K562 (cell line): ENCODE measurements around the gene ARHGAP4. TPM values are rescaled to one million over a fixed set of nuclear protein-coding genes. Genes with fewer than 3 reads are reported as not detected.

ENCODE experiments used
- EHMT2 ChIP-seq: fragments of 450-650 bp; IDR thresholded peaks from 2 replicates; pipeline ENCODE4 v1.6.1; 2018; ENCODE audit warnings: antibody characterized with exemption
- ETV1 ChIP-seq: fragments of 450-650 bp; conservative IDR thresholded peaks from 2 replicates; pipeline ENCODE4 v1.6.1; 2016; ENCODE audit warnings: missing genetic modification characterization, control low read depth, low read depth, missing compliant biosample characterization
- HMGN3 ChIP-seq: IDR thresholded peaks from 2 replicates; pipeline ENCODE4 v1.6.1; 2011; ENCODE audit warnings: borderline replicate concordance, low read depth, mild to moderate bottlenecking, mixed read lengths, low read length; ENCODE audit not compliant: insufficient read length; ENCODE audit errors: extremely low read depth
- KDM5B ChIP-seq: fragments of 200-600 bp; sonication (generic); IDR thresholded peaks from 2 replicates; pipeline ENCODE4 v1.6.1; 2012; ENCODE audit warnings: low read depth, mild to moderate bottlenecking, moderate library complexity, low read length, control low read depth, inconsistent platforms; ENCODE audit not compliant: insufficient replicate concordance
- KLF1 ChIP-seq: fragments of 450-650 bp; IDR thresholded peaks from 2 replicates; pipeline ENCODE4 v1.6.1; 2016; ENCODE audit warnings: missing genetic modification characterization, missing compliant biosample characterization
- PHB2 ChIP-seq: fragments of 450-650 bp; IDR thresholded peaks from 2 replicates; pipeline ENCODE4 v1.6.1; 2017; ENCODE audit warnings: low read depth
- SREBF2 ChIP-seq: sonication (generic); formaldehyde crosslinking; IDR thresholded peaks from 2 replicates; pipeline ENCODE4 v1.4.0; 2020; ENCODE audit warnings: mild to moderate bottlenecking, missing genetic modification reagents
- TCF7 ChIP-seq: sonication (generic); IDR thresholded peaks from 2 replicates; pipeline ENCODE4 v1.6.1; 2016; ENCODE audit warnings: antibody characterized with exemption, borderline replicate concordance
- ZNF41 ChIP-seq: fragments of 250-450 bp; sonication (Bioruptor Pico); conservative IDR thresholded peaks from 2 replicates; pipeline ENCODE4 v1.4.0; 2020; ENCODE audit warnings: mild to moderate bottlenecking
- polyA plus RNA-seq, 8 experiments: library from polyadenylated mRNA; depleted of rRNA in 4 of 8; stranded (reverse) in 5 of 8; unstranded in 3 of 8; fragments of >200 nt; fragmentation: Nextera tagmentation in 2 of 8; fragmentation: Illumina TruSeq in 1 of 8; extraction: Ambion mirVana in 2 of 8; extraction: Trizol in 1 of 8; gene quantifications; 2 replicates each; pipeline versions ENCODE4 v1.2.1 to v1.2.3, GENCODE V29; 2011 to 2014; ENCODE audit warnings: inconsistent platforms in 1 of 8, missing spikeins in 1 of 8
- total RNA-seq, 7 experiments: library from RNA; depleted of rRNA in 6 of 7; stranded (reverse); fragments of >200 nt in 6 of 7; fragmentation: Illumina TruSeq in 2 of 7; extraction: Trizol in 2 of 7; gene quantifications; 2 replicates each; pipeline versions ENCODE4 v1.2.1 to v1.2.3, GENCODE V29; 2011 to 2021; ENCODE audit warnings: low replicate concordance in 1 of 7
- TF ChIP-seq, protein P1 (sequence below): sonication (generic); formaldehyde crosslinking; IDR thresholded peaks from 2 replicates; pipeline ENCODE4 v1.8.0; 2022; ENCODE audit warnings: missing genetic modification reagents, mild to moderate bottlenecking, moderate library complexity, borderline replicate concordance
- TF ChIP-seq, protein P2 (sequence below), 2 experiments: fragments of 150-350 bp in 1 of 2; IDR thresholded peaks; 2 replicates each; pipeline ENCODE4 v1.6.1; 2012 to 2016; ENCODE audit warnings: low read depth in 2 of 2, low read length in 2 of 2, mild to moderate bottlenecking in 1 of 2, moderate library complexity in 1 of 2
- TF ChIP-seq, protein P3 (sequence below): fragments of 450-650 bp; IDR thresholded peaks from 2 replicates; pipeline ENCODE4 v1.6.1; 2018; ENCODE audit not compliant: partially characterized antibody
- TF ChIP-seq, protein P4 (sequence below): sonication (generic); formaldehyde crosslinking; IDR thresholded peaks from 2 replicates; pipeline ENCODE4 v1.8.0; 2022; ENCODE audit warnings: mild to moderate bottlenecking, missing genetic modification reagents

The ARHGAP4 gene
- total and polyA plus RNA-seq, 9 of the 15 experiments (the other 6 are each of a cell fraction or from before 2014, with no cell fraction given): 0.30 to 81.8 (median 13.5) TPM

DNA sequence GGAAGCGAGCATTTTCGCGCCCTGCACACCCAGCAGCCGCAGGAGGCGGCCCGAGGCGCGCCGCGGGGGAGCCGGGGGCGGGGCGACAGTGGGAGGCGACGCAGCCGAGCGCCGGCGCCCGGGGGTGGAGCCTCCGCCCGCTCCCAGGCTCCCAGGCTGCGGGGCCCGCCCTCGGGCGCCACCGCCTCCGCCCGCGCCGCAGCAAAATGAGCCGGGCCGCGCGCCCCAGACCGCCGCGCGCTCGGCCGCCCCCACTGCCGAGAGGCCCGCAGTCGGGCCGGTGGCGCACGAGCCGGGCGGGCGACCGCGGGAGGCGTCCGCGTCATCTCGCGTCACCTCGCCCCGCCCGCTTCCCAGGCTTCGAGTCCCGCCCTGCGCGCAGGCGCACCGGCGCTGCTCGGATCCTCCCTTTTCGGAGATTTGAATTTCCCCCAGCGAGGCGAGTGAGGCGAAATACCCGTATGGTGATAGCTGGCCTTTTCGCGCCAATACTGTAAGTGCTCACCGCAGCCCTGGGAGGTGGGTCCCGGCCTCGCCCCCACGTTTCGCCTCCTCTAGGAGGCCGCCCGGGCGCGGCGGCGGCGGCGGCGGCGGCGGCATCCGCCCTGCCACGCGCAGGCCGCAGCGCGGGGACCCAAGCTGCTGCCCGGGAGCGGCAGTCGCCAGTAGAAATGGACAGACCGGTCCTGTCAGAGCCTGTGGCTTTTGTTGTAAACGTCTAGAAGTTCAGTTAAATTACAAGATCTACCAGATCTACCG is 46.5 kb upstream of the ARHGAP4 start, which contains the start of gene TMEM187 (continued):
- TF ChIP-seq, protein P1, sequence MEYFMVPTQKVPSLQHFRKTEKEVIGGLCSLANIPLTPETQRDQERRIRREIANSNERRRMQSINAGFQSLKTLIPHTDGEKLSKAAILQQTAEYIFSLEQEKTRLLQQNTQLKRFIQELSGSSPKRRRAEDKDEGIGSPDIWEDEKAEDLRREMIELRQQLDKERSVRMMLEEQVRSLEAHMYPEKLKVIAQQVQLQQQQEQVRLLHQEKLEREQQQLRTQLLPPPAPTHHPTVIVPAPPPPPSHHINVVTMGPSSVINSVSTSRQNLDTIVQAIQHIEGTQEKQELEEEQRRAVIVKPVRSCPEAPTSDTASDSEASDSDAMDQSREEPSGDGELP (CRISPR knock-in tag): no peak
- TF ChIP-seq KDM5B (peak; percentile 40), TCF7 (no peak), HMGN3 (peak; percentile 37), SREBF2 (CRISPR knock-in tag) (no peak), ETV1 (tag) (no peak), EHMT2 (no peak), PHB2 (no peak), ZNF41 (CRISPR knock-in tag) (no peak), KLF1 (tag) (peak; percentile 31; the same call in 1 of the 2 replicates)
- TF ChIP-seq, protein P2, sequence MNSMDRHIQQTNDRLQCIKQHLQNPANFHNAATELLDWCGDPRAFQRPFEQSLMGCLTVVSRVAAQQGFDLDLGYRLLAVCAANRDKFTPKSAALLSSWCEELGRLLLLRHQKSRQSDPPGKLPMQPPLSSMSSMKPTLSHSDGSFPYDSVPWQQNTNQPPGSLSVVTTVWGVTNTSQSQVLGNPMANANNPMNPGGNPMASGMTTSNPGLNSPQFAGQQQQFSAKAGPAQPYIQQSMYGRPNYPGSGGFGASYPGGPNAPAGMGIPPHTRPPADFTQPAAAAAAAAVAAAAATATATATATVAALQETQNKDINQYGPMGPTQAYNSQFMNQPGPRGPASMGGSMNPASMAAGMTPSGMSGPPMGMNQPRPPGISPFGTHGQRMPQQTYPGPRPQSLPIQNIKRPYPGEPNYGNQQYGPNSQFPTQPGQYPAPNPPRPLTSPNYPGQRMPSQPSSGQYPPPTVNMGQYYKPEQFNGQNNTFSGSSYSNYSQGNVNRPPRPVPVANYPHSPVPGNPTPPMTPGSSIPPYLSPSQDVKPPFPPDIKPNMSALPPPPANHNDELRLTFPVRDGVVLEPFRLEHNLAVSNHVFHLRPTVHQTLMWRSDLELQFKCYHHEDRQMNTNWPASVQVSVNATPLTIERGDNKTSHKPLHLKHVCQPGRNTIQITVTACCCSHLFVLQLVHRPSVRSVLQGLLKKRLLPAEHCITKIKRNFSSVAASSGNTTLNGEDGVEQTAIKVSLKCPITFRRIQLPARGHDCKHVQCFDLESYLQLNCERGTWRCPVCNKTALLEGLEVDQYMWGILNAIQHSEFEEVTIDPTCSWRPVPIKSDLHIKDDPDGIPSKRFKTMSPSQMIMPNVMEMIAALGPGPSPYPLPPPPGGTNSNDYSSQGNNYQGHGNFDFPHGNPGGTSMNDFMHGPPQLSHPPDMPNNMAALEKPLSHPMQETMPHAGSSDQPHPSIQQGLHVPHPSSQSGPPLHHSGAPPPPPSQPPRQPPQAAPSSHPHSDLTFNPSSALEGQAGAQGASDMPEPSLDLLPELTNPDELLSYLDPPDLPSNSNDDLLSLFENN (IDR thresholded peaks at IDR 0.05; ENCODE audit: low read depth in 2 of 2, low read length in 2 of 2): 0 out of 4 replicates have a peak, but pooled peaks of 1 of the 2 experiments have one; percentile 15
- TF ChIP-seq, protein P3, sequence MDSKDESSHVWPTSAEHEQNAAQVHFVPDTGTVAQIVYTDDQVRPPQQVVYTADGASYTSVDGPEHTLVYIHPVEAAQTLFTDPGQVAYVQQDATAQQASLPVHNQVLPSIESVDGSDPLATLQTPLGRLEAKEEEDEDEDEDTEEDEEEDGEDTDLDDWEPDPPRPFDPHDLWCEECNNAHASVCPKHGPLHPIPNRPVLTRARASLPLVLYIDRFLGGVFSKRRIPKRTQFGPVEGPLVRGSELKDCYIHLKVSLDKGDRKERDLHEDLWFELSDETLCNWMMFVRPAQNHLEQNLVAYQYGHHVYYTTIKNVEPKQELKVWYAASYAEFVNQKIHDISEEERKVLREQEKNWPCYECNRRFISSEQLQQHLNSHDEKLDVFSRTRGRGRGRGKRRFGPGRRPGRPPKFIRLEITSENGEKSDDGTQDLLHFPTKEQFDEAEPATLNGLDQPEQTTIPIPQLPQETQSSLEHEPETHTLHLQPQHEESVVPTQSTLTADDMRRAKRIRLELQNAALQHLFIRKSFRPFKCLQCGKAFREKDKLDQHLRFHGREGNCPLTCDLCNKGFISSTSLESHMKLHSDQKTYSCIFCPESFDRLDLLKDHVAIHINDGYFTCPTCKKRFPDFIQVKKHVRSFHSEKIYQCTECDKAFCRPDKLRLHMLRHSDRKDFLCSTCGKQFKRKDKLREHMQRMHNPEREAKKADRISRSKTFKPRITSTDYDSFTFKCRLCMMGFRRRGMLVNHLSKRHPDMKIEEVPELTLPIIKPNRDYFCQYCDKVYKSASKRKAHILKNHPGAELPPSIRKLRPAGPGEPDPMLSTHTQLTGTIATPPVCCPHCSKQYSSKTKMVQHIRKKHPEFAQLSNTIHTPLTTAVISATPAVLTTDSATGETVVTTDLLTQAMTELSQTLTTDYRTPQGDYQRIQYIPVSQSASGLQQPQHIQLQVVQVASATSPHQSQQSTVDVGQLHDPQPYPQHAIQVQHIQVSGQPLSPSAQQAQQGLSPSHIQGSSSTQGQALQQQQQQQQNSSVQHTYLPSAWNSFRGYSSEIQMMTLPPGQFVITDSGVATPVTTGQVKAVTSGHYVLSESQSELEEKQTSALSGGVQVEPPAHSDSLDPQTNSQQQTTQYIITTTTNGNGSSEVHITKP: no peak
- TF ChIP-seq, protein P4, sequence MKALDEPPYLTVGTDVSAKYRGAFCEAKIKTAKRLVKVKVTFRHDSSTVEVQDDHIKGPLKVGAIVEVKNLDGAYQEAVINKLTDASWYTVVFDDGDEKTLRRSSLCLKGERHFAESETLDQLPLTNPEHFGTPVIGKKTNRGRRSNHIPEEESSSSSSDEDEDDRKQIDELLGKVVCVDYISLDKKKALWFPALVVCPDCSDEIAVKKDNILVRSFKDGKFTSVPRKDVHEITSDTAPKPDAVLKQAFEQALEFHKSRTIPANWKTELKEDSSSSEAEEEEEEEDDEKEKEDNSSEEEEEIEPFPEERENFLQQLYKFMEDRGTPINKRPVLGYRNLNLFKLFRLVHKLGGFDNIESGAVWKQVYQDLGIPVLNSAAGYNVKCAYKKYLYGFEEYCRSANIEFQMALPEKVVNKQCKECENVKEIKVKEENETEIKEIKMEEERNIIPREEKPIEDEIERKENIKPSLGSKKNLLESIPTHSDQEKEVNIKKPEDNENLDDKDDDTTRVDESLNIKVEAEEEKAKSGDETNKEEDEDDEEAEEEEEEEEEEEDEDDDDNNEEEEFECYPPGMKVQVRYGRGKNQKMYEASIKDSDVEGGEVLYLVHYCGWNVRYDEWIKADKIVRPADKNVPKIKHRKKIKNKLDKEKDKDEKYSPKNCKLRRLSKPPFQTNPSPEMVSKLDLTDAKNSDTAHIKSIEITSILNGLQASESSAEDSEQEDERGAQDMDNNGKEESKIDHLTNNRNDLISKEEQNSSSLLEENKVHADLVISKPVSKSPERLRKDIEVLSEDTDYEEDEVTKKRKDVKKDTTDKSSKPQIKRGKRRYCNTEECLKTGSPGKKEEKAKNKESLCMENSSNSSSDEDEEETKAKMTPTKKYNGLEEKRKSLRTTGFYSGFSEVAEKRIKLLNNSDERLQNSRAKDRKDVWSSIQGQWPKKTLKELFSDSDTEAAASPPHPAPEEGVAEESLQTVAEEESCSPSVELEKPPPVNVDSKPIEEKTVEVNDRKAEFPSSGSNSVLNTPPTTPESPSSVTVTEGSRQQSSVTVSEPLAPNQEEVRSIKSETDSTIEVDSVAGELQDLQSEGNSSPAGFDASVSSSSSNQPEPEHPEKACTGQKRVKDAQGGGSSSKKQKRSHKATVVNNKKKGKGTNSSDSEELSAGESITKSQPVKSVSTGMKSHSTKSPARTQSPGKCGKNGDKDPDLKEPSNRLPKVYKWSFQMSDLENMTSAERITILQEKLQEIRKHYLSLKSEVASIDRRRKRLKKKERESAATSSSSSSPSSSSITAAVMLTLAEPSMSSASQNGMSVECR (CRISPR knock-in tag): no peak
